ENCODE results near the gene MAGED2.

DNA sequence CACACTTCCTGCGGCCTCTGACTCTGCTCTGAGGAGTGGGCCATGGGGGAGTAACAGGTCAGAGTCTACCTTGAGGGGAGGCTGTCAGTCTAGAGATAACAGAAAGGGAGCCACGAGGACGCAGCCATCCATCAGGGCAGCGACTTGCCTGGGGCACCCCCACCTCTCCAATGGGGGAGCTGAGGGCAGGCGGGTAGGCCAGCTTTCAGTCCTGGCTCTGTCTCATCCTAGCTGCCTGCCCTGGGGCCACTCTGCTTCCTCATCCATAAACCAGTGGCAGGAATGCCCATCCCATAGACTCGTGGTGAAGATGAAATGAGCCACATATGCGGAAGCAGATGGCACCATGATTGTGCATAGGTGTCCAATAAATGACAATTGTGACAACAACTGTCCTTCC is 13.2 kb downstream of the MAGED2 start:
- TF ChIP-seq CTCF (IDR thresholded peaks at IDR 0.05) (no peak), POLR2A (IDR thresholded peaks at IDR 0.05) (no peak)

Measured in body of pancreas (tissue), 4 donors.